ENCODE measurements around the gene REP15.

The REP15 gene

GRCh38 chr12:27665704-27666103, 30.5 kb upstream of the REP15 start:
- DNase-seq, result no peak
- Histone ChIP-seq H4K20me1 (ENCODE audit: insufficient read depth, low read length) (no peaks in the 10 kb centered on the region), H3K27ac (ENCODE audit: low read length) (no peak overlapping the region), H3K4me2 (ENCODE audit: low read depth, low read length) (no peak overlapping the region), H3K79me2 (ENCODE audit: low read length) (no peaks in the 10 kb centered on the region), H3F3A (ENCODE audit: insufficient read depth, low read length) (peaks cover 17% of the 10 kb centered on the region), H3K27me3 (replicated peaks; ENCODE audit: insufficient read depth, low read length) (no peaks in the 10 kb centered on the region), H3K4me3 (ENCODE audit: low read length) (no peak overlapping the region), H3K36me3 (replicated peaks; ENCODE audit: insufficient read depth, low read length) (no peaks in the 10 kb centered on the region), H3K9ac (ENCODE audit: low read length) (no peak overlapping the region), H3K9me3 (replicated peaks; ENCODE audit: insufficient read depth, low read length) (no peaks in the 10 kb centered on the region), H3K4me1 (ENCODE audit: low read length) (peaks cover 19% of the 10 kb centered on the region), H2AFZ (ENCODE audit: low read length) (no peak overlapping the region), H3K9me2 (replicated peaks; ENCODE audit: insufficient read depth, low read length) (no peaks in the 10 kb centered on the region)
- no peak for TF ChIP-seq CTCF (IDR thresholded peaks at IDR 0.05; ENCODE audit: low read length)
- TF ChIP-seq EZH2 (optimal IDR thresholded peaks at IDR 0.05; ENCODE audit: low read depth, low read length), result no peak
- TF ChIP-seq EZH2phosphoT487 (IDR thresholded peaks at IDR 0.05; ENCODE audit: low read length), result no peak

- Histone ChIP-seq H4K20me1 (ENCODE audit: insufficient read depth, low read length) (no peaks in the 10 kb centered on the region), H3K4me2 (ENCODE audit: low read depth, low read length) (peak overlapping the region; percentile 41; the same call in 1 of the 2 replicates), H3K36me3 (replicated peaks; ENCODE audit: insufficient read depth, low read length) (no peaks in the 10 kb centered on the region), H3K9ac (ENCODE audit: low read length) (no peak overlapping the region), H3F3A (ENCODE audit: insufficient read depth, low read length) (peaks cover 17% of the 10 kb centered on the region), H3K27me3 (replicated peaks; ENCODE audit: insufficient read depth, low read length) (no peaks in the 10 kb centered on the region), H2AFZ (ENCODE audit: low read length) (0 out of 2 replicates have a peak overlapping the region, but pooled peaks have one; percentile 32), H3K9me3 (replicated peaks; ENCODE audit: insufficient read depth, low read length) (no peaks in the 10 kb centered on the region), H3K79me2 (ENCODE audit: low read length) (no peaks in the 10 kb centered on the region), H3K9me2 (replicated peaks; ENCODE audit: insufficient read depth, low read length) (no peaks in the 10 kb centered on the region), H3K4me3 (ENCODE audit: low read length) (no peak overlapping the region), H3K4me1 (ENCODE audit: low read length) (peaks cover 19% of the 10 kb centered on the region), H3K27ac (ENCODE audit: low read length) (peak overlapping the region; percentile 75; the same call in 1 of the 2 replicates)
- DNase-seq, result no peak
- TF ChIP-seq CTCF (IDR thresholded peaks at IDR 0.05; ENCODE audit: low read length), result no peak
- no peak for TF ChIP-seq EZH2 (optimal IDR thresholded peaks at IDR 0.05; ENCODE audit: low read depth, low read length)
Observed at GRCh38 chr12:27666510-27666909, 29.7 kb upstream of the REP15 start.

- H3K4me3 ChIP-seq (ENCODE audit: low read length), result no peak overlapping the region
- no peaks in the 10 kb centered on the region for H3K27me3 ChIP-seq (replicated peaks; ENCODE audit: insufficient read depth, low read length)
- peak overlapping the region; percentile 75 for H3K27ac ChIP-seq (ENCODE audit: low read length)
- no peaks in the 10 kb centered on the region for H3K36me3 ChIP-seq (replicated peaks; ENCODE audit: insufficient read depth, low read length)
- DNase-seq, result peak; percentile 97
- peak overlapping the region; percentile 41; the same call in 1 of the 2 replicates for H3K4me2 ChIP-seq (ENCODE audit: low read depth, low read length)
- H3K4me1 ChIP-seq (ENCODE audit: low read length), result peaks cover 19% of the 10 kb centered on the region
- TF ChIP-seq EZH2phosphoT487 (IDR thresholded peaks at IDR 0.05; ENCODE audit: low read length), result no peak
- TF ChIP-seq EZH2 (optimal IDR thresholded peaks at IDR 0.05; ENCODE audit: low read depth, low read length), result no peak
- TF ChIP-seq CTCF (IDR thresholded peaks at IDR 0.05; ENCODE audit: low read length), result no peak
- H3K9me3 ChIP-seq (replicated peaks; ENCODE audit: insufficient read depth, low read length), result no peaks in the 10 kb centered on the region
- no peaks in the 10 kb centered on the region for H3K79me2 ChIP-seq (ENCODE audit: low read length)
- no peaks in the 10 kb centered on the region for H3K9me2 ChIP-seq (replicated peaks; ENCODE audit: insufficient read depth, low read length)
- H3K9ac ChIP-seq (ENCODE audit: low read length), result no peak overlapping the region; the same call in 1 of the 2 replicates
- H3F3A ChIP-seq (ENCODE audit: insufficient read depth, low read length), result peaks cover 17% of the 10 kb centered on the region
- H4K20me1 ChIP-seq (ENCODE audit: insufficient read depth, low read length), result no peaks in the 10 kb centered on the region
- H2AFZ ChIP-seq (ENCODE audit: low read length), result no peak overlapping the region
Observed at GRCh38 chr12:27667540-27667939, 28.7 kb upstream of the REP15 start.

Measured in MM.1S (cell line).